Stomach (tissue), 9 donors: ENCODE results near the gene SEPTIN2. TPM values are rescaled to one million over a fixed set of nuclear protein-coding genes. Genes with fewer than 3 reads are reported as not detected.
A peak's percentile ranks its signal among the peaks of the same experiment; 100 is the strongest.

Source experiments
- DNase-seq, 2 donors: peaks; one replicate each; pipeline versions ENCODE4 v3.0.0 to v3.0.0-alpha.2; 2013 to 2019
- H3K27ac ChIP-seq, 5 donors: fragments of 200-600 bp in 4 of 5; sonication (generic) in 4 of 5; one replicate each; pipeline ENCODE4 v1.5.1; 2013 to 2019; ENCODE audit warnings: mild to moderate bottlenecking in 1 of 5, moderate library complexity in 1 of 5
- H3K27me3 ChIP-seq, 3 donors: fragments of 200-600 bp; sonication (generic); one replicate each; pipeline ENCODE4 v1.5.1; 2017 to 2019; ENCODE audit warnings: mixed run types in 1 of 3
- H3K36me3 ChIP-seq, 4 donors: fragments of 200-600 bp; sonication (generic); 1 replicate in 3 of 4; 2 replicates in 1 of 4; pipeline ENCODE4 v1.5.1; 2016 to 2019
- H3K4me1 ChIP-seq, 4 donors: fragments of 200-600 bp; sonication (generic); one replicate each; pipeline ENCODE4 v1.5.1; 2016 to 2019
- H3K4me3 ChIP-seq, 4 donors: fragments of 200-600 bp; sonication (generic) in 3 of 4; one replicate each; pipeline ENCODE4 v1.5.1; 2016 to 2019; ENCODE audit warnings: mild to moderate bottlenecking in 1 of 4
- H3K9me3 ChIP-seq, 4 donors: fragments of 200-600 bp; sonication (generic); one replicate each; pipeline ENCODE4 v1.5.1; 2016 to 2019
- CTCF ChIP-seq, 7 experiments: fragments of 450-650 bp in 4 of 7; fragments of 200-600 bp in 3 of 7; sonication (generic) in 3 of 7; IDR thresholded peaks; one replicate each; pipeline ENCODE4 v1.5.1; 2016 to 2019; ENCODE audit warnings: antibody characterized with exemption in 7 of 7, control low read depth in 2 of 7, mild to moderate bottlenecking in 1 of 7
- EP300 ChIP-seq: sonication (generic); formaldehyde crosslinking; IDR thresholded peaks from one replicate; pipeline ENCODE4 v1.6.1; 2017; ENCODE audit warnings: antibody characterized with exemption
- POLR2A ChIP-seq, 4 donors: fragments of 450-650 bp; IDR thresholded peaks; one replicate each; pipeline ENCODE4 v1.6.1; 2016; ENCODE audit warnings: antibody characterized with exemption in 4 of 4, control low read depth in 2 of 4, mild to moderate bottlenecking in 1 of 4, moderate library complexity in 1 of 4
- POLR2AphosphoS5 ChIP-seq, 3 donors: sonication (generic); formaldehyde crosslinking; IDR thresholded peaks; one replicate each; pipeline ENCODE4 v1.6.1; 2016; ENCODE audit warnings: antibody characterized with exemption in 3 of 3
- WGBS, 5 donors: extraction: QIAGEN DNeasy Blood & Tissue Kit in 3 of 5; methylation state at CpG; one replicate each; pipeline versions ENCODE4 v1.1.5 to v1.1.7; 2013 to 2018; 5-methylcytosine and 5-hydroxymethylcytosine counted together
- intact Hi-C: fragments of 100-400 bp; cut with DNase I; formaldehyde crosslinking; loops from one replicate; pipeline ENCODE4 v1.15.1; 2023; ENCODE audit warnings: low total_unique reads
- polyA plus RNA-seq, 3 donors: library from polyadenylated mRNA; stranded (reverse); fragments of 200-250 nt; gene quantifications; one replicate each; pipeline ENCODE4 v1.2.3, GENCODE V29; 2013
- total RNA-seq, 5 donors: library from RNA; depleted of rRNA; stranded (reverse); fragments of >200 nt; gene quantifications; one replicate each; pipeline versions ENCODE4 v1.1.0 to v1.2.3, GENCODE V29; 2014 to 2016
- donor health status: healthy with polysubstance abuse.
- donor health status: Bipolar disorder and iron deficiency.
- donor health status: healthy.

The SEPTIN2 gene
- total and polyA plus RNA-seq, 8 donors = 88.7 to 603 (median 208) TPM

- H3K4me1 ChIP-seq = peaks cover 46 to 82% (median 62%) of the 10 kb centered on the region in 4 donors
- peak overlapping the region in 2 of 4 donors; percentile 87 for H3K4me3 ChIP-seq
- peaks cover 0 to 3% (median under 1%) of the 10 kb centered on the region in 4 donors for H3K36me3 ChIP-seq
- DNase-seq = peak in 1 of 2 donors; percentile 36
- H3K27me3 ChIP-seq = no peaks in the 10 kb centered on the region
- peak overlapping the region in 3 of 5 donors; percentile 98 to 100 (median 99) for H3K27ac ChIP-seq
- H3K9me3 ChIP-seq = no peaks in the 10 kb centered on the region
- TF ChIP-seq POLR2AphosphoS5 (IDR thresholded peaks at IDR 0.05) (no peak), POLR2A (IDR thresholded peaks at IDR 0.05) (no peak), CTCF (IDR thresholded peaks at IDR 0.05) (no peak), EP300 (no peak)
- WGBS, 5 donors = 66 to 80% (median 75%) methylated on average over 8 of the region's 8 CpGs
- intact Hi-C loops = no loop called here
Observed at GRCh38 chr2:241313543-241314095, 2.1 kb upstream of the SEPTIN2 start.

DNA sequence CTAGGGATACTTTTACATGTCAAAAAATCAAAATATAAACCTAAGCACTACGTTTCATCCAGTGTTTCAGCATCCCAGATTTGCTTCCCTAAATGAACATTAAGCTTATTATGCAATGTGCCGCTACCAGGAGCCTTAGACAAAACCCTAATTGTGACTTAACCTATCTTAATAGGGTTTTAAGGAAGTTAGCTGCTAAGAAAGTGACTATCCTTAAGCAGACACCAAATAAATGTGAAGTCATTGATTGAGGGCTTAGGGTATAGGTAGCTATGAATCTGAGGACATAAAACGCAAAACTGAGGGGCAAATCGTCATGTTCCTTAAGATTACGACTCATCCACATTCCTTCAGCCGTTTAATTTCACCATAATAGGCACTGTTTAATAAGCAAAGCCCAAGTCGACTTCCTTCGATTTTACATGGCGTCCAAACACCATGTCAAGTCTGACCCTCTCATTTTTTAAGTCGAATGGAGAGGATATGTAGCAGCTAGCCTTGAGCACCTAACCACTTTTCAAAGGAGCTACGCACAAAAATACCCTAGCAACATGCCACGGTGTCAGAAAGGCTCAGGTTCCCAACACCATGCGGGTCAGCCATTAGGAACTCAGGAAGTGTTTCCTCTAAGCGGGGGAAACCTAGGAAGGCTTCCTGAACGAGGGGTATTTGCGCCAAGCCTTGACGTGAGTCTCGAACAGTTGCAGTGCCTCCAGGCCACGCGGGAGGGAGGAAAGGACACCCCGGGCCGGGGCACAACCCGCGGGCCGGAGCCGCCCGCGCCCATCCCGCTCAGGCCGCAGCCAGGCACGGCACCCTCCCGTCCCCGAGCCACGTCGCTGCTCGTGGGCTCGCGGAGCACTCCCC lies 1.3 kb upstream of the SEPTIN2 start:
- DNase-seq = no peak
- Histone ChIP-seq H3K4me1 (peaks cover 50 to 82% (median 63%) of the 10 kb centered on the region in 4 donors), H3K36me3 (no peaks in the 10 kb centered on the region), H3K4me3 (peak overlapping the region; percentile 79 to 88 (median 87)), H3K27me3 (no peaks in the 10 kb centered on the region), H3K27ac (peak overlapping the region; percentile 98 to 100 (median 98)), H3K9me3 (no peaks in the 10 kb centered on the region)
- WGBS, 5 donors = 2 to 9% (median 2%) methylated on average over 14 to 38 of the region's 38 CpGs
- TF ChIP-seq POLR2AphosphoS5 (IDR thresholded peaks at IDR 0.05) (no peak), CTCF (IDR thresholded peaks at IDR 0.05) (peak in 1 of 7 experiments; percentile 30), POLR2A (IDR thresholded peaks at IDR 0.05) (no peak), EP300 (no peak)
- intact Hi-C loops = no loop called here

GRCh38 chr2:241315093-241315878 lies 439 bp upstream of the SEPTIN2 start, which contains the start of gene HDLBP:
HDLBP (minus strand) TSS chr2:241315672; CDS start chr2:241266869, 48,803 bp downstream.
- WGBS, 5 donors = 1% methylated on average over 19 to 73 of the region's 73 CpGs
- Histone ChIP-seq H3K9me3 (no peaks in the 10 kb centered on the region), H3K36me3 (no peaks in the 10 kb centered on the region), H3K27ac (peak within 1 kb of the TSS; percentile 98 to 100 (median 98)), H3K4me1 (peaks cover 54 to 82% (median 65%) of the 10 kb centered on the region in 4 donors), H3K4me3 (peak within 1 kb of the TSS; percentile 79 to 88 (median 87)), H3K27me3 (no peaks in the 10 kb centered on the region)
- TF ChIP-seq CTCF (IDR thresholded peaks at IDR 0.05) (peak in 2 of 7 experiments; percentile 4 to 23), POLR2AphosphoS5 (IDR thresholded peaks at IDR 0.05) (peak; percentile 88 to 95 (median 88)), EP300 (no peak), POLR2A (IDR thresholded peaks at IDR 0.05) (peak in 1 of 4 donors; percentile 78)
- intact Hi-C loops = no loop called here
- peak; percentile 100 for DNase-seq

- TF ChIP-seq POLR2AphosphoS5 (IDR thresholded peaks at IDR 0.05) = no peak
- no peak for TF ChIP-seq POLR2A (IDR thresholded peaks at IDR 0.05)
- TF ChIP-seq CTCF (IDR thresholded peaks at IDR 0.05) = no peak
- TF ChIP-seq EP300 = no peak
- intact Hi-C loops = no loop called here
- no peak for DNase-seq
- Histone ChIP-seq H3K27me3 (no peaks in the 10 kb centered on the region), H3K36me3 (no peaks in the 10 kb centered on the region), H3K4me3 (peak overlapping the region; percentile 79 to 88 (median 87)), H3K4me1 (peaks cover 68 to 82% (median 75%) of the 10 kb centered on the region in 4 donors), H3K9me3 (no peaks in the 10 kb centered on the region), H3K27ac (peak overlapping the region; percentile 96 to 100 (median 98))
- WGBS, 5 donors = 4 to 10% (median 4%) methylated on average over 4 of the region's 4 CpGs
Observed at GRCh38 chr2:241316825-241317224, 1.1 kb downstream of the SEPTIN2 start.
